ENCODE results near the gene ARID2. TPM values are rescaled to one million over a fixed set of nuclear protein-coding genes. Genes with fewer than 3 reads are reported as not detected.
A peak's percentile ranks its signal among the peaks of the same experiment; 100 is the strongest.

Gene ARID2
- total and polyA plus RNA-seq, 9 of the 15 experiments (the other 6 are each of a cell fraction or from before 2014, with no cell fraction given), result 13.4 to 41.6 (median 29.4) TPM

- TF ChIP-seq ZNF696 (CRISPR knock-in tag; conservative IDR thresholded peaks at IDR 0.05) (no peak), EGR1 (conservative IDR thresholded peaks at IDR 0.05) (no peak), KAT2B (IDR thresholded peaks at IDR 0.05; ENCODE audit: low read depth, low read length) (no peak), ZNF695 (CRISPR knock-in tag; IDR thresholded peaks at IDR 0.05) (no peak), POLR2H (tag; IDR thresholded peaks at IDR 0.05; ENCODE audit: low read depth) (peak; percentile 57), ETS2 (tag; IDR thresholded peaks at IDR 0.05; ENCODE audit: borderline replicate concordance, poor library complexity, severe bottlenecking) (no peak), TCF7L2 (IDR thresholded peaks at IDR 0.05; ENCODE audit: low read depth, low read length) (peak; percentile 57; the same call in 1 of the 2 replicates), TOE1 (IDR thresholded peaks at IDR 0.05; ENCODE audit: borderline replicate concordance) (peak; percentile 95), TOE1 (CRISPR knock-in tag; IDR thresholded peaks at IDR 0.05; ENCODE audit: borderline replicate concordance, low read depth) (no peak), SPI1 (IDR thresholded peaks at IDR 0.05; ENCODE audit: borderline replicate concordance, low read depth, low read length) (peak; percentile 88), ZNF740 (CRISPR knock-in tag; IDR thresholded peaks at IDR 0.05) (no peak), ZNF740 (tag; IDR thresholded peaks at IDR 0.05) (no peak), ATF4 (CRISPR knock-in tag; IDR thresholded peaks at IDR 0.05) (no peak), CCNT2 (IDR thresholded peaks at IDR 0.05; ENCODE audit: borderline replicate concordance, extremely low read depth, insufficient read length, low read depth, low read length) (peak; percentile 96), ZNF277 (CRISPR knock-in tag; IDR thresholded peaks at IDR 0.05; ENCODE audit: borderline replicate concordance) (no peak), ZBTB1 (CRISPR knock-in tag; IDR thresholded peaks at IDR 0.05; ENCODE audit: borderline replicate concordance, low read depth) (no peak), ZNF3 (CRISPR knock-in tag; IDR thresholded peaks at IDR 0.05) (no peak), HDAC8 (tag; IDR thresholded peaks at IDR 0.05) (no peak), ZNF644 (tag; IDR thresholded peaks at IDR 0.05; ENCODE audit: low read depth) (no peak), CREB5 (CRISPR knock-in tag; IDR thresholded peaks at IDR 0.05) (no peak), MAZ (CRISPR knock-in tag; conservative IDR thresholded peaks at IDR 0.05 in 1 of 2, IDR thresholded peaks at IDR 0.05 in 1 of 2) (peak; percentile 95 to 96), RBM17 (IDR thresholded peaks at IDR 0.05; ENCODE audit: borderline replicate concordance, low read depth, low read length) (no peak), ZNF282 (CRISPR knock-in tag; IDR thresholded peaks at IDR 0.05) (no peak), EP400 (IDR thresholded peaks at IDR 0.05) (peak; percentile 87)
Observed at GRCh38 chr12:45727301-45727979, 2.1 kb upstream of the ARID2 start (continued).
